SIG-M5 treated with dmso at 0.1 percent for 504 hours (cell line): ENCODE data around the gene VRTN.

Experiments
- DNase-seq: peaks from one replicate; lab custom pipeline; 2025; ENCODE audit not compliant: unreplicated experiment; lab: John Stamatoyannopoulos, UW

Gene VRTN

DNA sequence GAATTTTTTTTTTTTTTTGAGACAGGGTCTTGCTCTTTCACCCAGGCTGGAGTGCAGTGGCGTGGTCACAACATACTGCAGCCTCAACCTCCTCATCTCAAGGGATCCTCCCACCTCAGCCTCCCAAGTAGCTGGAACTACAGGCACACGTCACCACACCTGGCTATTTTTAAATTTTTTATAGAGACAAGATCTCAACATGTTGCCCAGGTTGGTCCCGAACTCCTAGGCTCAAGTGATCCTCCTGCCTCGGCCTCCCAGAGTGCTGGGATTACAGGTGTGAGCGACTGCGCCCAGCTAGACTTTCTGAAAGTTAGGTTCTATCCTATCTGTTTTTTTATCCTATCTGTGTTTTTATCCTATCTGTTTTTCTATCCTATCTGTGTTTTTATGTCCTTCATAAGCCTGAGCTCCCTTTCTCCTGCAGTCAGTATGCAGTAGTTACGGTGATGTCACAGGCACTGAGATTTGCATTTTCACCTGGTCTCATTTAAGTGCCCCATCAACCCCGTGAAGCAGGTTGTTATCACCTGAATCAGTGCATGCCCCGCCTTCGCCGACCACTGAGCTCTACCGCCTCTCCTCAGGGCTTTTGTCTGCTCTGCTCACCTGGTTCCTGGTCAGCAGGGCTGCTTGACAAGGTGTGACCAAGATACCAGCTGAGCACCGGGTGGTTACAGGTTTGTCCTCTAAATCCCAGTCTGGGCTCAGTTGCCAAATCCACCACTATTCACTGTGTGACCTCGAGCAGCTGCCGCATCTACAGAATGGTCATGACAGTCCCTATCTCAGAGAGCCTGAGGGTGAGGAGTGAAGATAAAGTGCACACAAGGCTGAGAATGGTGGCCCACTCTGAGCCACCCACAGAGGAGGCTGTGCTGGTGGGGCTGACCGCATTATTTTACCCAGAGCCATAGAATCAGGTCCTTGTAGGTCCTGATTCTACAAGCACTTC lies 44.6 kb downstream of the VRTN start:
- DNase-seq = no peak

GRCh38 chr14:74394549-74394948 lies 46.3 kb downstream of the VRTN start:
- DNase-seq = no peak

- DNase-seq = no peak
These were observed 46.8 kb downstream of the VRTN start for GRCh38 chr14:74395094-74395493.

DNA sequence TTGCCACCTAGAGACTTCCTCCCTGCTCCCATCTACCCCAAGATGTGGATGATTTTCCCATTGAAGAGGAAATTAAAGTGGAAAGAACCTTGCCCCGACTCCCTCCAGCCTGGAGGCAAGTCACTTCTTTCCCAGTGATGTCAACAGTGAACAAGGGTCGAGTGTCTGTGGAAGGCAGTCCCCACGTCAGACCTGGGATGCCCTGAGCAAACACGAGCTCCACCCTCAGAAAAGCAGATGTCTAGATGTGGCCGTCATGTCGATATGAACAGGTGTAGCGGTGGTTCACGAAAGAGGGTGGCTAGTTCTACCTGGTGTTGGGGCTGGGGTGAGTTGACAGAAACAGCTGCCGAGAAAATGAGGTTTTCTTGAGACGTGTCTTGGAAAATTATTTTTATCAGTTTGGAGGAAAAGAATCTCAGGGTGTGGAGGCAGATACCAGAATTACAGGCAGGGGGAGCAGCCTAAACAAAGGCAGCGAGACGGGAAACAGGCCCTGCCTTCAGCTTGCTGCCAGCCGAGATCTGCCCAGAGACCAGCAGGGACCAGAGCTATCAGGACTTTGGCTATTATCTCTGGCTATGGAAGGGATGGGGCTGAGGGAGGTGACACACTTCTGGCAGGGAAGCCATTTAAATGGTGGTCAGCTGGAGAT lies 51.9 kb downstream of the VRTN start:
- DNase-seq = no peak

GRCh38 chr14:74400919-74401503 lies 52.7 kb downstream of the VRTN start:
- no peak for DNase-seq

- DNase-seq = no peak
These were observed 53.4 kb downstream of the VRTN start for GRCh38 chr14:74401504-74402241.

DNA sequence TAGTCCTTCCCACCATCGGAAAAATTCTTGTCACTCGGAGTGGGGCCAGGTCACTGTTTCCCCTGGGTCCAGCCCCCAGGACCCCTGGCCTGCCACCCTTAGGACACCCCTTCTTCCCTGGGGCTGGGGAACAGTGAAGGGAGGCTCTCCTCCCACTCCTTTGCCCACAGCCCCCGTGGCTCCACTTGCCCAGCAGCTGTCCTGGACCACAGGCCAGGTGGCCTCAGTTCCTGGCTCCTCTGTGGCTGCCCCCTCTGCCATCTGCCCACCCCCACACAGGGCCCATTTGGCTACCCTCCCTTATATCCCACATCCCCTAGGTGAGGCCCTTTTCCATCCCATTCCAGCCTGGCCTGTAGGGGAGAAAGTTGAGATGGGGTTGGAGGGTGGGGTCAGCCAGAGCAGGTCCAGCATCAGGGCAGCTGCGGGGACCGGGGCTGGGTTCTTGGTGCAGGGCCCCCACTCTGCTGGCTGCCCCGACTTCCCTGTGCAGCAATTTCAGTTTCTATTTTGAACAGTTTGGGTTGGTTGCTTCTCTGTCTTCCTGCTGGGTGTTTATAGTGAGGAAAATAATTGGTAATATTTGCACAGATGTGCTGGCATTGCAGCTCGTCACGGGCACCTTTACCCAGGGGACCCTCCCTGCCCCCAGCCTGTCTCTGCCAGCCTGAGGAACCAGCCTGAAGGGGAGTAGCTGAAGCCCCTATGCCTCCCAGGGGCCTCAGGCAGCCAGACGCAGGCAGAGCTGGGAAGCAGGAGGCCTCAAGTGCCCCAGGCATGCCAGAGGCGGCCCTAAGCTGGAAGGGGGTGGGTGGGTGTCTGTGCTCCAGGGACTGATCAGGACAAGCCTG lies 54.4 kb downstream of the VRTN start:
- DNase-seq = no peak

DNA sequence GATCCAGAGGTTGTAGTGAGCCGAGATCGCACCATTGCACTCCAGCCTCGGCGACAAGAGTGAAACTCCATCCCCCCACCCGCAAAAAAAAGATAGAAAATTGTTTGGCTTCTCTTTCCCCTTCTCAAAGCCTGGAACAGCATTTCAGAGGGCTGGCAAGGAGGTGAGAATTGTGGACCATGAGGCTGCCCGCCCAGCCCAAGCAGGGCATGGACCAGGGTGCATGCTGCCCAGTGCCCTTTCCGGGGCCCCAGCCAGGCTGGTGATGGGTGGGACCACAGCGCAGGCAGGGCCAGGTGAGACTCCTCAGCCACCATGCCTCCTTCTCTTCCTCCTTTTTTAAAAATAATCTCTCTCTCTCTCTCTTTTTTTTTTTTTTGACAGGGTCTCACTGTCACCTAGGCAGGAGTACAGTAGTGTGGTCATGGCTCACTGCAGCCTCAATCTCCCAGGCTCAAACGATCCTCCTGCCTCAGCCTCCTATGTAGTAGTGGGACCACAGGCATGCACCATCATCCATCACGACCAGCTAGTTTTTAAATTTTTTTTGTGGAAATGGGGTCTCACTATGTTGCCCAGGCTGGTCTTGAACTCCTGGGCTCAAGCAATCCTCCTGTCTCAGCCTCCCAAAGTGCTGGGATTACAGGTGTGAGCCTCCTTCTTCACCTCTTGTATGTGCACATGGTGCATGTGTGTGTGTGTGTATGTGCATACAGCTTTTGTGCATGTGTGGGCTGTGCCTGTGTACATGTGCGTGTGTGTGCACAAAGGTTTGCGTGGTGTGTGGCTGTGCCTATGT lies 55.5 kb downstream of the VRTN start:
- no peak for DNase-seq

GRCh38 chr14:74404435-74404834 lies 56.2 kb downstream of the VRTN start:
- DNase-seq = no peak

DNA sequence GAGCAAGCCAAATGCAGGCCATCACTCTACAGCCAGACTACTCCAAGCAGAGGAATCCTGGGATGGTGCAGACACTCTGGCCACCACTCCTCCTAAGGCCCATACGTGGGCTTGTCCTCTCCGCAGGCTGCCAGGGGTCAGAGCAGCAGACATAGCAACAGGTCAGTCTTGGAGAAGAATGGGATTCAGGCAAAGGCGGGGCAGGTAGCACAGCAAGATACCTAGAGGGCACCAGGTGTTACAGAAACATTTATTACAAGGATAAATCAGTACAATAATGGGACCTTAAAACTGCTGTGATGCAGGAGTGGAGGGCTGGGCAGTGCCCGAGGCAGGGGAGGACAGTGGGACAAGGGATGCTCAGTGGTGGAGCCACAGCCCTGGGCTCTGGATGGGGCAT lies 57.4 kb downstream of the VRTN start:
- DNase-seq = no peak

- no peak for DNase-seq
These were observed 58.9 kb downstream of the VRTN start for GRCh38 chr14:74407021-74407800.

- no peak for DNase-seq
These were observed 59.5 kb downstream of the VRTN start for GRCh38 chr14:74407801-74408154.

- no peak for DNase-seq
These were observed 60.6 kb downstream of the VRTN start for GRCh38 chr14:74408870-74409269.

DNA sequence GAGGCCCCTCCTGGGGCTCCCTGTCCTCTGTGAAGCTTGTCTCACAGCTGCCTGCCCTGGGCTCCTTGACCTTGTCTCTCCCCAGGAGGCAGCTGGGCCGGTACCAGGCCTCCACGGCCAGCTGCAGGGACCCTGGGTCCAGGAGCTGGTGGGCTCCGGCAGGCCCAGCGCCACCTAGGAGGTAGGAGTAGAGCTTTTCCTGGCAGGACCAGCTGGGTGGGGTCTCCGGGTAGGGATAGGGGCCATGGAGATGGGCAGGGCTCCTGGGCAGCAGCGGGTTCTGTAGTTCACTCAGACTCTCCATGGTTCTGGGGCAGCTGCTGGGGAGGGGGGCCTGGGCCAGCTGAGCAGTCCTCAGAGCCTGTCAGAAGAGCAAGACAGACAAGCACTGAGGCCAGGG lies 61.2 kb downstream of the VRTN start:
- no peak for DNase-seq
